GM12878 (cell line): ENCODE data around the gene EDC3. TPM values are rescaled to one million over a fixed set of nuclear protein-coding genes. Genes with fewer than 3 reads are reported as not detected.

Experiments
- ATAC-seq: fragments of 200-7000 bp; cut with Tn5 transposase; 3 replicates; pipeline ENCODE4 v1.9.1; 2020; ENCODE audit warnings: mild to moderate bottlenecking, moderate library complexity
- BruUV-seq: library from RNA; stranded (reverse); fragments of 400-500 nt; replicated peaks from 2 replicates; lab custom pipeline; 2021; lab: Mats Ljungman, UMichigan
- CTCF ChIA-PET: fragments of 300-600 bp; sonication (Branson Sonifier 250); formaldehyde crosslinking; extraction: SDS; loops from one replicate; lab custom pipeline; 2021; ENCODE audit warnings: inconsistent platforms; lab: Yijun Ruan, JAX
- POLR2A ChIA-PET: fragments of 350-600 bp; formaldehyde crosslinking; extraction: SDS; loops from one replicate; lab custom pipeline; 2021; ENCODE audit warnings: inconsistent platforms; lab: Charles Lee
- RAD21 ChIA-PET: fragments of 300-600 bp; sonication (Branson Sonifier 250); formaldehyde crosslinking; loops from one replicate; lab custom pipeline; 2023; ENCODE audit warnings: antibody characterized with exemption; ENCODE audit not compliant: unreplicated experiment; lab: Charles Lee
- SMC1A ChIA-PET: fragments of 300-600 bp; sonication (Branson Sonifier 250); formaldehyde crosslinking; loops from one replicate; lab custom pipeline; 2023; ENCODE audit not compliant: unreplicated experiment, uncharacterized antibody; lab: Charles Lee
- DNase-seq: peaks from one replicate; pipeline ENCODE4 v3.0.0-alpha.2; 2011; ENCODE audit warnings: low read depth, low spot score
- FAIRE-seq: peaks from 3 replicates; lab custom pipeline; 2011; peaks lifted over from hg19 to GRCh38; lab: Jason Lieb, UNC
- H2AFZ ChIP-seq: 2 replicates; pipeline ENCODE4 v1.6.0; 2011; ENCODE audit warnings: low read depth, low read length, control low read depth; ENCODE audit not compliant: control insufficient read depth
- H3K27ac ChIP-seq: 2 replicates; pipeline ENCODE4 v1.5.1; 2011; ENCODE audit warnings: control low read depth; ENCODE audit not compliant: control insufficient read depth, insufficient read depth
- H3K27me3 ChIP-seq, 2 experiments: replicated peaks in 1 of 2; 2 replicates each; pipeline versions ENCODE4 v1.6.0 to v1.6.1; 2011; ENCODE audit warnings: low read length in 1 of 2; ENCODE audit not compliant: control insufficient read depth in 2 of 2, insufficient read depth in 2 of 2
- H3K36me3 ChIP-seq, 2 experiments: 2 replicates each; pipeline ENCODE4 v1.5.1; 2011; ENCODE audit warnings: low read length in 1 of 2; ENCODE audit not compliant: control insufficient read depth in 2 of 2, insufficient read depth in 2 of 2
- H3K4me1 ChIP-seq: 2 replicates; pipeline ENCODE4 v1.6.1; 2011; ENCODE audit warnings: mild to moderate bottlenecking, low read length, moderate library complexity, mixed read lengths; ENCODE audit not compliant: control insufficient read depth, insufficient read depth
- H3K4me2 ChIP-seq: 2 replicates; pipeline ENCODE4 v1.6.0; 2011; ENCODE audit warnings: control low read depth; ENCODE audit not compliant: control insufficient read depth, insufficient read depth
- H3K4me3 ChIP-seq: fragments of 200-600 bp; sonication (generic); 2 replicates; pipeline ENCODE4 v1.5.1; 2016
- H3K79me2 ChIP-seq: 2 replicates; pipeline ENCODE4 v1.6.0; 2011; ENCODE audit warnings: low read length; ENCODE audit not compliant: control insufficient read depth, insufficient read depth
- H3K9ac ChIP-seq: 2 replicates; pipeline ENCODE4 v1.8.0; 2011; ENCODE audit warnings: low read length, control low read depth, mixed read lengths; ENCODE audit not compliant: control insufficient read depth, insufficient read depth
- H3K9me3 ChIP-seq: replicated peaks from 3 replicates; pipeline ENCODE4 v1.5.1; 2011; ENCODE audit warnings: mild to moderate bottlenecking, low read length; ENCODE audit not compliant: control insufficient read depth, insufficient read depth
- H4K20me1 ChIP-seq: 2 replicates; pipeline ENCODE4 v1.6.0; 2011; ENCODE audit not compliant: control insufficient read depth, insufficient read depth
- BRCA1 ChIP-seq: IDR thresholded peaks from 2 replicates; pipeline ENCODE4 v1.6.1; 2011; ENCODE audit warnings: low read depth, low read length, improper control_type of control experiment
- ELK1 ChIP-seq: IDR thresholded peaks from 2 replicates; pipeline ENCODE4 v1.6.1; 2012; ENCODE audit warnings: low read depth, low read length, improper control_type of control experiment
- HSF1 ChIP-seq: fragments of 150-350 bp; IDR thresholded peaks from 2 replicates; pipeline ENCODE4 v1.6.1; 2014; ENCODE audit warnings: mild to moderate bottlenecking, low read depth, low read length
- KDM1A ChIP-seq: fragments of 200-600 bp; sonication (generic); IDR thresholded peaks from 2 replicates; pipeline ENCODE4 v1.6.1; 2016; ENCODE audit warnings: borderline replicate concordance
- NFXL1 ChIP-seq: fragments of 450-650 bp; IDR thresholded peaks from 2 replicates; pipeline ENCODE4 v1.6.1; 2017; ENCODE audit warnings: antibody characterized with exemption, mild to moderate bottlenecking, borderline replicate concordance
- NRF1 ChIP-seq: conservative IDR thresholded peaks from 2 replicates; pipeline ENCODE4 v1.6.1; 2011; ENCODE audit warnings: mild to moderate bottlenecking, low read depth, low read length, improper control_type of control experiment
- SMAD1 ChIP-seq: fragments of 450-650 bp; IDR thresholded peaks from 2 replicates; pipeline ENCODE4 v1.6.1; 2018; ENCODE audit warnings: mild to moderate bottlenecking, low read depth; ENCODE audit not compliant: partially characterized antibody
- TCF7 ChIP-seq: IDR thresholded peaks from 2 replicates; pipeline ENCODE4 v1.6.1; 2014; ENCODE audit warnings: antibody characterized with exemption, borderline replicate concordance
- ZBTB11 ChIP-seq: fragments of 450-650 bp; formaldehyde crosslinking; IDR thresholded peaks from 2 replicates; pipeline ENCODE4 v1.5.0; 2022; ENCODE audit warnings: mild to moderate bottlenecking, missing genetic modification characterization
- ZBTB40 ChIP-seq: fragments of 450-650 bp; IDR thresholded peaks from 2 replicates; pipeline ENCODE4 v1.6.1; 2016; ENCODE audit warnings: mild to moderate bottlenecking, moderate library complexity, borderline replicate concordance
- WGBS: methylation state at CpG from one replicate; pipeline ENCODE4 v1.1.6; 2016; ENCODE audit warnings: low lambda C conversion rate; ENCODE audit not compliant: insufficient replicate concordance, insufficient coverage; ENCODE audit errors: missing lambda C conversion rate; 5-methylcytosine and 5-hydroxymethylcytosine counted together
- in situ Hi-C: fragments of 300-500 bp; cut with MboI; formaldehyde crosslinking; loops from 9 replicates; pipeline ENCODE4 v1.14.3; 2018; ENCODE audit warnings: mixed read lengths
- intact Hi-C: fragments of 100-400 bp; cut with micrococcal nuclease; formaldehyde crosslinking; loops from one replicate; pipeline ENCODE4 v1.14.2; 2022; ENCODE audit not compliant: unreplicated experiment
- polyA plus RNA-seq, 11 experiments: library from polyadenylated mRNA; depleted of rRNA in 4 of 11; unstranded in 6 of 11; stranded (reverse) in 5 of 11; fragments of >200 nt; fragmentation: Nextera tagmentation in 4 of 11; fragmentation: Illumina TruSeq in 1 of 11; extraction: Ambion mirVana in 4 of 11; extraction: Trizol in 1 of 11; gene quantifications; 1 replicate in 1 of 11; 2 replicates in 10 of 11; pipeline versions ENCODE4 v1.2.1 to v1.2.3, GENCODE V29; 2011 to 2016; ENCODE audit warnings: inconsistent platforms in 2 of 11, missing spikeins in 2 of 11, low read depth in 1 of 11
- total RNA-seq, 4 experiments: library from RNA; depleted of rRNA in 3 of 4; stranded (reverse); fragments of >200 nt in 3 of 4; fragmentation: Illumina TruSeq in 1 of 4; extraction: Trizol in 1 of 4; gene quantifications; 2 replicates each; pipeline versions ENCODE4 v1.2.1 to v1.2.3, GENCODE V29; 2013 to 2021
- TF ChIP-seq, protein P1 (sequence below): fragments of 450-650 bp; IDR thresholded peaks from 2 replicates; pipeline ENCODE4 v1.6.1; 2017; ENCODE audit warnings: mild to moderate bottlenecking

Gene EDC3
- total and polyA plus RNA-seq, 10 of the 15 experiments (the other 5 are each of a cell fraction or from before 2014, with no cell fraction given), result 11.8 to 48.4 (median 35.3) TPM

DNA sequence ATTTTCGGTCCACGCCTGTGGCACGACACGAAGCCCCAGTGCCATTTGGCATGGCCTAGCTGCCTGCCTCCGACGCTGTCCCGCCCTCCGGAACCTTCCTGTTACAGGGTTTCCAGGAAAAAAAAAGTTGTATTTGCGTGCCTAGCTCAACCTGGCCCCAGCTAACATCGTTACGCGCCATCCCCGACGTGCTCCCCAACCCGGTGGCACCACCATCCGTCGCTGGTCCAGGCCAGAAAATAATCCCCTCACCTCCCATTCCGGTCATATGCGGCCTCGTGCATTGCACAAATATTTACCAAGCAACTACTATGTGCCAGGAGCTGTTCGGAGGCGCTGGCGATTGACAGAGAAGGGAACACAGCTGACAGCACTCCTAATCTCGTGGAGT is 30.9 kb upstream of the EDC3 start:
- FAIRE-seq (no peak), DNase-seq (no peak), ATAC-seq (no peak)
- Histone ChIP-seq H3K9ac (no peak overlapping the region), H3K36me3 (no peaks in the 10 kb centered on the region), H3K4me1 (peaks cover 4% of the 10 kb centered on the region), H3K27me3 (peaks cover 0 to 3% of the 10 kb centered on the region in 2 experiments; a peak in 3 of 4 replicates), H3K9me3 (no peaks in the 10 kb centered on the region), H3K4me3 (no peak overlapping the region), H3K27ac (no peak overlapping the region), H3K79me2 (no peaks in the 10 kb centered on the region), H4K20me1 (no peaks in the 10 kb centered on the region), H3K4me2 (peak overlapping the region; percentile 92), H2AFZ (no peak overlapping the region)
- BruUV-seq, result no TSS peak
- RAD21 ChIA-PET, result no interaction called here
- POLR2A ChIA-PET, result no interaction called here
- SMC1A ChIA-PET, result no interaction called here
- TF ChIP-seq ZBTB11, result no peak
- TF ChIP-seq ELK1, result no peak
- TF ChIP-seq NFXL1, result no peak
- TF ChIP-seq BRCA1, result no peak
- no peak for TF ChIP-seq SMAD1
- TF ChIP-seq, protein P1, sequence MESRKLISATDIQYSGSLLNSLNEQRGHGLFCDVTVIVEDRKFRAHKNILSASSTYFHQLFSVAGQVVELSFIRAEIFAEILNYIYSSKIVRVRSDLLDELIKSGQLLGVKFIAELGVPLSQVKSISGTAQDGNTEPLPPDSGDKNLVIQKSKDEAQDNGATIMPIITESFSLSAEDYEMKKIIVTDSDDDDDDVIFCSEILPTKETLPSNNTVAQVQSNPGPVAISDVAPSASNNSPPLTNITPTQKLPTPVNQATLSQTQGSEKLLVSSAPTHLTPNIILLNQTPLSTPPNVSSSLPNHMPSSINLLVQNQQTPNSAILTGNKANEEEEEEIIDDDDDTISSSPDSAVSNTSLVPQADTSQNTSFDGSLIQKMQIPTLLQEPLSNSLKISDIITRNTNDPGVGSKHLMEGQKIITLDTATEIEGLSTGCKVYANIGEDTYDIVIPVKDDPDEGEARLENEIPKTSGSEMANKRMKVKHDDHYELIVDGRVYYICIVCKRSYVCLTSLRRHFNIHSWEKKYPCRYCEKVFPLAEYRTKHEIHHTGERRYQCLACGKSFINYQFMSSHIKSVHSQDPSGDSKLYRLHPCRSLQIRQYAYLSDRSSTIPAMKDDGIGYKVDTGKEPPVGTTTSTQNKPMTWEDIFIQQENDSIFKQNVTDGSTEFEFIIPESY, result no peak
- no peak for TF ChIP-seq ZBTB40
- TF ChIP-seq TCF7, result no peak
- no peak for TF ChIP-seq KDM1A
- TF ChIP-seq NRF1, result no peak
- TF ChIP-seq HSF1, result no peak
- intact Hi-C loops (no loop called here), in situ Hi-C loops (no loop called here)
- CTCF ChIA-PET, result no interaction called here
- WGBS, result 83% methylated on average over 24 of the region's 24 CpGs
